GM21390 (cell line): ENCODE measurements around the gene PARD3B.

ENCODE experiments used
- ATAC-seq: cut with Tn5 transposase; IDR thresholded peaks from one replicate; pipeline ENCODE4 v1.9.1; 2021; ENCODE audit not compliant: unreplicated experiment

Gene PARD3B

GRCh38 chr2:204750389-204750788 is 205.1 kb downstream of the PARD3B start:
- no peak for ATAC-seq

GRCh38 chr2:204751472-204751871 is 206.2 kb downstream of the PARD3B start:
- no peak for ATAC-seq

- ATAC-seq: no peak
Observed at GRCh38 chr2:204753841-204754240, 208.6 kb downstream of the PARD3B start.

GRCh38 chr2:204754898-204755297 is 209.6 kb downstream of the PARD3B start:
- no peak for ATAC-seq

- no peak for ATAC-seq
Observed at GRCh38 chr2:204763974-204764703, 218.9 kb downstream of the PARD3B start.

- no peak for ATAC-seq
Observed at GRCh38 chr2:204770735-204771134, 225.5 kb downstream of the PARD3B start.

GRCh38 chr2:204771721-204772120 is 226.4 kb downstream of the PARD3B start:
- no peak for ATAC-seq

- ATAC-seq: no peak
Observed at GRCh38 chr2:204772546-204772945, 227.3 kb downstream of the PARD3B start.

- no peak for ATAC-seq
Observed at GRCh38 chr2:204775766-204776165, 230.5 kb downstream of the PARD3B start.

- no peak for ATAC-seq
Observed at GRCh38 chr2:204776781-204777559, 231.7 kb downstream of the PARD3B start.

- no peak for ATAC-seq
Observed at GRCh38 chr2:204779771-204780170, 234.5 kb downstream of the PARD3B start.

- no peak for ATAC-seq
Observed at GRCh38 chr2:204781941-204782340, 236.7 kb downstream of the PARD3B start.

GRCh38 chr2:204790076-204790475 is 244.8 kb downstream of the PARD3B start:
- no peak for ATAC-seq

- no peak for ATAC-seq
Observed at GRCh38 chr2:204791230-204791629, 246.0 kb downstream of the PARD3B start.

GRCh38 chr2:204794624-204795023 is 249.3 kb downstream of the PARD3B start:
- no peak for ATAC-seq

GRCh38 chr2:204795156-204795555 is 249.9 kb downstream of the PARD3B start:
- no peak for ATAC-seq

- peak; percentile 79 for ATAC-seq
Observed at GRCh38 chr2:204796581-204796980, 251.3 kb downstream of the PARD3B start.

- no peak for ATAC-seq
Observed at GRCh38 chr2:204799791-204800190, 254.5 kb downstream of the PARD3B start.

- ATAC-seq: no peak
Observed at GRCh38 chr2:204808494-204808893, 263.2 kb downstream of the PARD3B start.

GRCh38 chr2:204824751-204825453 is 279.6 kb downstream of the PARD3B start:
- no peak for ATAC-seq

GRCh38 chr2:204825681-204826080 is 280.4 kb downstream of the PARD3B start:
- ATAC-seq: no peak
